ENCODE measurements around the gene NFE2L1. TPM values are rescaled to one million over a fixed set of nuclear protein-coding genes. Genes with fewer than 3 reads are reported as not detected.

The NFE2L1 gene
- total and polyA plus RNA-seq, 9 of the 15 experiments (the other 6 are each of a cell fraction or from before 2014, with no cell fraction given), result 2.0 to 68.6 (median 39.7) TPM

DNA sequence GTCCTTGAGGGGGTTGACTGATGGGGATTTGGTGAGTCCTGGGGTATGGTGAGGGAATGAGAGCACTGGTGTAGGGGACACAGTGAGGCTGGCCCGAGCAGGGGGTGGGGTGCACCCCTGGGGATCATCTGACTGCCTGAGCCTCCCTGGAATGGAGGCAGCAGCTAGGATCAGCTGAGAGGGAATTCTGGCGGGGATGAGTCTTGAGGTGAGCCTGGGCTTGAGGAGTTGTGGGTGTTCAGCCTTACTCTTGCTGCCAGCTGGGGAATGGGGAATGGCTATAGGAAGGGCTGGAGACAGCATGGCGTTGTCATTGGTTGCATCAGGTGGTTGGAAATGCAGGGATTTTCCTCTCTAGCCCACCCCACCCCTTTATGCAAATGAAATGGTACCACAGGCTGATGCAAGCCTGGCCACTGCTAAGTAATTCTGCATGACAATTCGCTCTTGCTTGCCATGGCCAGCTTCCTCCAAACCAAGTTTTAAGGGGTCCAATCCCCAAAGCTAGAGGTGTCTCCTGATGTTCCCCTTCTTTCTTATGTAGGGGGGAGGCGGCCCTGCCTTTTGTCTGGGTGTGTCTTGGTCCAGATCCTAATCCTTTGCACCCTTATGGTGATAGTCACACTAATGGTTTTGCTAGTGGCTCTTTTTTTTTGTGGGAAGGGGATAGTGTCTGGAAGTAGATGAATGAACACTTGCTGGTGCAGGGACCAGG, 7.5 kb downstream of the NFE2L1 start (continued):
- TF ChIP-seq, protein P1, sequence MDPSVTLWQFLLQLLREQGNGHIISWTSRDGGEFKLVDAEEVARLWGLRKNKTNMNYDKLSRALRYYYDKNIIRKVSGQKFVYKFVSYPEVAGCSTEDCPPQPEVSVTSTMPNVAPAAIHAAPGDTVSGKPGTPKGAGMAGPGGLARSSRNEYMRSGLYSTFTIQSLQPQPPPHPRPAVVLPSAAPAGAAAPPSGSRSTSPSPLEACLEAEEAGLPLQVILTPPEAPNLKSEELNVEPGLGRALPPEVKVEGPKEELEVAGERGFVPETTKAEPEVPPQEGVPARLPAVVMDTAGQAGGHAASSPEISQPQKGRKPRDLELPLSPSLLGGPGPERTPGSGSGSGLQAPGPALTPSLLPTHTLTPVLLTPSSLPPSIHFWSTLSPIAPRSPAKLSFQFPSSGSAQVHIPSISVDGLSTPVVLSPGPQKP (CRISPR knock-in tag; IDR thresholded peaks at IDR 0.05), result no peak
- TF ChIP-seq NFIC (IDR thresholded peaks at IDR 0.05) (no peak), PTBP1 (IDR thresholded peaks at IDR 0.05; ENCODE audit: low read depth, low read length) (no peak), MEIS2 (IDR thresholded peaks at IDR 0.05; ENCODE audit: partially characterized antibody) (no peak), ZNF12 (CRISPR knock-in tag; IDR thresholded peaks at IDR 0.05) (no peak), CCAR2 (IDR thresholded peaks at IDR 0.05; ENCODE audit: low read depth, low read length) (no peak), ZKSCAN8 (CRISPR knock-in tag; IDR thresholded peaks at IDR 0.05) (0 out of 2 replicates have a peak, but pooled peaks have one; percentile 66), ZNF347 (CRISPR knock-in tag; IDR thresholded peaks at IDR 0.05; ENCODE audit: low read depth) (no peak), CBFA2T3 (IDR thresholded peaks at IDR 0.05) (no peak), MCM5 (IDR thresholded peaks at IDR 0.05; ENCODE audit: low read depth) (no peak)
- TF ChIP-seq, protein P2, sequence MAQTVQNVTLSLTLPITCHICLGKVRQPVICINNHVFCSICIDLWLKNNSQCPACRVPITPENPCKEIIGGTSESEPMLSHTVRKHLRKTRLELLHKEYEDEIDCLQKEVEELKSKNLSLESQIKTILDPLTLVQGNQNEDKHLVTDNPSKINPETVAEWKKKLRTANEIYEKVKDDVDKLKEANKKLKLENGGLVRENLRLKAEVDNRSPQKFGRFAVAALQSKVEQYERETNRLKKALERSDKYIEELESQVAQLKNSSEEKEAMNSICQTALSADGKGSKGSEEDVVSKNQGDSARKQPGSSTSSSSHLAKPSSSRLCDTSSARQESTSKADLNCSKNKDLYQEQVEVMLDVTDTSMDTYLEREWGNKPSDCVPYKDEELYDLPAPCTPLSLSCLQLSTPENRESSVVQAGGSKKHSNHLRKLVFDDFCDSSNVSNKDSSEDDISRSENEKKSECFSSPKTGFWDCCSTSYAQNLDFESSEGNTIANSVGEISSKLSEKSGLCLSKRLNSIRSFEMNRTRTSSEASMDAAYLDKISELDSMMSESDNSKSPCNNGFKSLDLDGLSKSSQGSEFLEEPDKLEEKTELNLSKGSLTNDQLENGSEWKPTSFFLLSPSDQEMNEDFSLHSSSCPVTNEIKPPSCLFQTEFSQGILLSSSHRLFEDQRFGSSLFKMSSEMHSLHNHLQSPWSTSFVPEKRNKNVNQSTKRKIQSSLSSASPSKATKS (CRISPR knock-in tag; IDR thresholded peaks at IDR 0.05), result no peak
- TF ChIP-seq, protein P3, sequence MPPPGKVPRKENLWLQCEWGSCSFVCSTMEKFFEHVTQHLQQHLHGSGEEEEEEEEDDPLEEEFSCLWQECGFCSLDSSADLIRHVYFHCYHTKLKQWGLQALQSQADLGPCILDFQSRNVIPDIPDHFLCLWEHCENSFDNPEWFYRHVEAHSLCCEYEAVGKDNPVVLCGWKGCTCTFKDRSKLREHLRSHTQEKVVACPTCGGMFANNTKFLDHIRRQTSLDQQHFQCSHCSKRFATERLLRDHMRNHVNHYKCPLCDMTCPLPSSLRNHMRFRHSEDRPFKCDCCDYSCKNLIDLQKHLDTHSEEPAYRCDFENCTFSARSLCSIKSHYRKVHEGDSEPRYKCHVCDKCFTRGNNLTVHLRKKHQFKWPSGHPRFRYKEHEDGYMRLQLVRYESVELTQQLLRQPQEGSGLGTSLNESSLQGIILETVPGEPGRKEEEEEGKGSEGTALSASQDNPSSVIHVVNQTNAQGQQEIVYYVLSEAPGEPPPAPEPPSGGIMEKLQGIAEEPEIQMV (tag; conservative IDR thresholded peaks at IDR 0.05; ENCODE audit: low read depth), result peak; percentile 53; the same call in 1 of the 2 replicates
